Epithelial cell of proximal tubule (primary cell): ENCODE results near the gene INPPL1. TPM values are rescaled to one million over a fixed set of nuclear protein-coding genes. Genes with fewer than 3 reads are reported as not detected.

Experiments used
- DNase-seq: peaks from one replicate; pipeline ENCODE4 v3.0.0-alpha.2; 2011; ENCODE audit warnings: low read depth
- H3K4me3 ChIP-seq: 2 replicates; pipeline ENCODE4 v1.5.1; 2011; ENCODE audit warnings: low read depth, mild to moderate bottlenecking, low read length
- total RNA-seq: library from RNA; depleted of rRNA; stranded (reverse); fragments of >200 nt; gene quantifications from 2 replicates; pipeline ENCODE4 v1.2.3, GENCODE V29; 2015
- TF ChIP-seq, protein P1 (sequence below): conservative IDR thresholded peaks from 2 replicates; pipeline ENCODE4 v1.5.1; 2012; ENCODE audit warnings: low read depth, mild to moderate bottlenecking, low read length

INPPL1 gene
- total RNA-seq, 1 donor from 2014 or later: 73.2 TPM

DNA sequence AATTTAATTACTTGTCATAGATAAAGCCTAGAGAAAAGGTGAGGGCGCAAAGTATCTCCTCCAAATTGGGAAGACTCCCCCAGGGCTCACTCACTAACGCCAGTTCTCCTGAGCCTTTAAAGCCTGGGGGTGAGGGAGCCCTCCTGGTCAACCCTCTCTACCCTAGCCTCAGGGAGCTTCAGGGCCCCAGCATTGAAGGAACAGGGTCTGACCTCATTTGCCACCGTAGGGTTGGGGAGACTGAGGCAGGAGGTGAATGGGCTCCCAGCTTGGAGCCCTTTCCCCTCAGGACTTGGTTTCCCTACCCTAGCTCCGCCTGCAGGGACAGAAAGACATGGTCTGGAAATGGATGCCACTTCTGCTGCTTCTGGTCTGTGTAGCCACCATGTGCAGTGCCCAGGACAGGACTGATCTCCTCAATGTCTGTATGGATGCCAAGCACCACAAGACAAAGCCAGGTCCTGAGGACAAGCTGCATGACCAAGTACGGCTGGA, 6.3 kb upstream of the INPPL1 start:
- no peak for DNase-seq
- TF ChIP-seq, protein P1, sequence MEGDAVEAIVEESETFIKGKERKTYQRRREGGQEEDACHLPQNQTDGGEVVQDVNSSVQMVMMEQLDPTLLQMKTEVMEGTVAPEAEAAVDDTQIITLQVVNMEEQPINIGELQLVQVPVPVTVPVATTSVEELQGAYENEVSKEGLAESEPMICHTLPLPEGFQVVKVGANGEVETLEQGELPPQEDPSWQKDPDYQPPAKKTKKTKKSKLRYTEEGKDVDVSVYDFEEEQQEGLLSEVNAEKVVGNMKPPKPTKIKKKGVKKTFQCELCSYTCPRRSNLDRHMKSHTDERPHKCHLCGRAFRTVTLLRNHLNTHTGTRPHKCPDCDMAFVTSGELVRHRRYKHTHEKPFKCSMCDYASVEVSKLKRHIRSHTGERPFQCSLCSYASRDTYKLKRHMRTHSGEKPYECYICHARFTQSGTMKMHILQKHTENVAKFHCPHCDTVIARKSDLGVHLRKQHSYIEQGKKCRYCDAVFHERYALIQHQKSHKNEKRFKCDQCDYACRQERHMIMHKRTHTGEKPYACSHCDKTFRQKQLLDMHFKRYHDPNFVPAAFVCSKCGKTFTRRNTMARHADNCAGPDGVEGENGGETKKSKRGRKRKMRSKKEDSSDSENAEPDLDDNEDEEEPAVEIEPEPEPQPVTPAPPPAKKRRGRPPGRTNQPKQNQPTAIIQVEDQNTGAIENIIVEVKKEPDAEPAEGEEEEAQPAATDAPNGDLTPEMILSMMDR: no peak
- no peak overlapping the region for H3K4me3 ChIP-seq

DNA sequence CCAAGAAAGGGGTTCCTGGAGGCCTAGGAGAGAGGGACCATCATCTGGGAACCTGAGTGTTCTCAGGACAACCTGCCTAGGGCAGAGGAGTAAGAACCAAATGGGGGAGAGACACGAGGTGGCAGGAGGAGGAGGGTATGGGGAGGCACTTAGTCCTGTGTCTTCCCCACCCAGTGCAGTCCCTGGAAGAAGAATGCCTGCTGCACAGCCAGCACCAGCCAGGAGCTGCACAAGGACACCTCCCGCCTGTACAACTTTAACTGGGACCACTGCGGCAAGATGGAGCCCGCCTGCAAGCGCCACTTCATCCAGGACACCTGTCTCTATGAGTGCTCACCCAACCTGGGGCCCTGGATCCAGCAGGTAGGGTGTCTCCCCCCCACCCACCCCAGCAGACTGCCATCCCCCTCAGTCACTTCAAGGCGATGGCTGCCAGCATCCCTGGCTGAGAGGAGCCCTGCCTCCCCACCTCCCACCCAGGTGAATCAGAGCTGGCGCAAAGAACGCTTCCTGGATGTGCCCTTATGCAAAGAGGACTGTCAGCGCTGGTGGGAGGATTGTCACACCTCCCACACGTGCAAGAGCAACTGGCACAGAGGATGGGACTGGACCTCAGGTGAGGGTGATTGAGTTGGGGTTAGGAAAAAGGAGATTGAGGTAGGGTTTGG, 3.7 kb upstream of the INPPL1 start:
- TF ChIP-seq, protein P1: no peak
- no peak overlapping the region for H3K4me3 ChIP-seq
- DNase-seq: no peak

DNA sequence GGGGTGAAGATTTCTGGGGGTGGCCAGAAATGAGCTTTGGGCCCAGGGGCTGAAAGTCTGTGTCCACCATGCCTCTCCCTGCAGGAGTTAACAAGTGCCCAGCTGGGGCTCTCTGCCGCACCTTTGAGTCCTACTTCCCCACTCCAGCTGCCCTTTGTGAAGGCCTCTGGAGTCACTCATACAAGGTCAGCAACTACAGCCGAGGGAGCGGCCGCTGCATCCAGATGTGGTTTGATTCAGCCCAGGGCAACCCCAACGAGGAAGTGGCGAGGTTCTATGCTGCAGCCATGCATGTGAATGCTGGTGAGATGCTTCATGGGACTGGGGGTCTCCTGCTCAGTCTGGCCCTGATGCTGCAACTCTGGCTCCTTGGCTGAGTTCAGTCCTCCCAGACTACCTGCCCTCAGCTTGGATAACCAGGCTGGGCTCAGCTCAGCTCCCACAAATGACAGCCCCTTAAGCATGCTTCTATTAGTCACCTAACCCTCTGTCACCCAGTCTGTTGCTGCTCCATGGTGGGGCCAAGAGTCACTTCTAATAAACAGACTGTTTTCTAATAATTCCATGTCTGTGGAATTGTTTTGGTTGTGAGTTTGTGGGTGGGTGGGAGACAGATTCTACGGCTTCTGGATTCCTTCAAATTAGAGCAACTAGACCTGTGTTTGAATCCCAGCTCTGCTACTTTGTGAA, 3.0 kb upstream of the INPPL1 start:
- no peak overlapping the region for H3K4me3 ChIP-seq
- TF ChIP-seq, protein P1: no peak
- no peak for DNase-seq

DNA sequence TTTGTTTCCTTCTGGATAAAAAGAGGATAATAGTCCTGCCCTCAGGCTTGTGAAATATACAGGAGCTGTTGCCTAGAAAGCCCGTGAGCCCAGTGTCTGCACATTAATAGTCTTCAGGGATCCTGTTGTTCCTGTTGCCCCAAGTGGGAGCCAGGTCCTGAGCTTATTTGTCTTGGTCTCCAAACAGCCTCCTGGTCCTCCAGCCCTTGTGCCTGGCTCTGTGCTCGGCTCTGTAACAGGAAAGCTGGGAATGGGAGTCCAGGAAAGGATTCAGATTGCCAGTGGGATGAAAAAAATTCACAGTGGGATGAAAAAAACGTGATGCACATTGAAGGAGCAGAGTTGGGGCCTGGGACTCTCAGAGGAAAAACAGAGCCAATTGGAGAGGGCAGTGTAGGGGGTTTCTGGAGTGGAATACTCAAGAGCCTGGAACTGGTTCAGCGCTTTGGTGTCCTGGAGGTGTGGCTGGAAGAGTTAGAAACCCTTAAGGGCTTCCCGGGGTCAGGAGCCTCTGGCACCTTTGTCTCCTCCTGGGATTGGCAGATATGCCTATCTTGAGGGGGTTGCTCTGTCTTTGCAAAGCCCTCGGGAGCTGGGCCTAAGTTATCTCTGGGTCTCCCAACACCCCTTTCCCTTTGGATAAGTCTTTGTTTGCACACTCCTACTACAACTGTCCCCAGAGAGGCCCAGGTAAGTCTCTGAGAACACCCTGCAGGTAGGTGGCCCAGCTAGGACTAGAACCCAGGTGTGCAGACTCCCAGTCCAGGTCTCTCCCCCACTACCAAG, 2.3 kb upstream of the INPPL1 start:
- peak overlapping the region; percentile 91 for H3K4me3 ChIP-seq
- no peak for DNase-seq
- TF ChIP-seq, protein P1: no peak

DNA sequence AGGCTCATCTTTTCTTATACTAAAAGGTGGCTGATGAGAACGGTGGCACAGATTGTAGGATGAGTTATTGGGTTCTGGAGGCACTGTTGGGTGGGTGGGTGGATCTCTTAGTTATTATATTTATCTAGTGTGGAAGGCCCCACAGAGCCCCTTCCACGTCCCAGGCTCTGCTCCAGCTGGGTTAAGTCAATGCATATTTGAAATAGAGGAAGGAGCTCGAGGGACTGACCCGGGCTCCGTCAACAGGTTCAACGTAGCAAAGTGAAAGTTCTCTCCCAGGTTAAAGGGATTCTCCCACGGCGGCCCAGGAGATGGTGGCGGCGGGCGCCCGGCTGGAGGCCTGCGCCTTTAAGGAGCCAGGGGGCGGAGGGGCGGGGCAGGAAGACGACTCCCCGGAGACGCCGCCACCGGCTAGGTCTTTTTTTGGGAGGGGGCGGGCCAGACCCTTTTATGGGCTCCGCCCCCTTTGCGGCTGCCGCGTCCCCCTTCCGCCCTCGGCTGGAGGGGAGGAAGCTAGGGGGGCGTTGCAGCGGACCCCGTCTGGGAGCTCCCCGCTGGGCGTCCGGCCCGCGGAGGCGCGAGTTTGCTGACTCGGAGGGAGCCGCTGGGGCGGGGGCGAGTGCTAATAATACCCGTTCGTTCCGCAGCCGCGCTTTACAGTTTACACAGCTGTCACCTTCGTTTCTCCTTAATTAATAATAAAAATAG, 1.5 kb upstream of the INPPL1 start:
- DNase-seq: peak; percentile 26
- TF ChIP-seq, protein P1: peak; percentile 21
- peak overlapping the region; percentile 91 for H3K4me3 ChIP-seq

DNA sequence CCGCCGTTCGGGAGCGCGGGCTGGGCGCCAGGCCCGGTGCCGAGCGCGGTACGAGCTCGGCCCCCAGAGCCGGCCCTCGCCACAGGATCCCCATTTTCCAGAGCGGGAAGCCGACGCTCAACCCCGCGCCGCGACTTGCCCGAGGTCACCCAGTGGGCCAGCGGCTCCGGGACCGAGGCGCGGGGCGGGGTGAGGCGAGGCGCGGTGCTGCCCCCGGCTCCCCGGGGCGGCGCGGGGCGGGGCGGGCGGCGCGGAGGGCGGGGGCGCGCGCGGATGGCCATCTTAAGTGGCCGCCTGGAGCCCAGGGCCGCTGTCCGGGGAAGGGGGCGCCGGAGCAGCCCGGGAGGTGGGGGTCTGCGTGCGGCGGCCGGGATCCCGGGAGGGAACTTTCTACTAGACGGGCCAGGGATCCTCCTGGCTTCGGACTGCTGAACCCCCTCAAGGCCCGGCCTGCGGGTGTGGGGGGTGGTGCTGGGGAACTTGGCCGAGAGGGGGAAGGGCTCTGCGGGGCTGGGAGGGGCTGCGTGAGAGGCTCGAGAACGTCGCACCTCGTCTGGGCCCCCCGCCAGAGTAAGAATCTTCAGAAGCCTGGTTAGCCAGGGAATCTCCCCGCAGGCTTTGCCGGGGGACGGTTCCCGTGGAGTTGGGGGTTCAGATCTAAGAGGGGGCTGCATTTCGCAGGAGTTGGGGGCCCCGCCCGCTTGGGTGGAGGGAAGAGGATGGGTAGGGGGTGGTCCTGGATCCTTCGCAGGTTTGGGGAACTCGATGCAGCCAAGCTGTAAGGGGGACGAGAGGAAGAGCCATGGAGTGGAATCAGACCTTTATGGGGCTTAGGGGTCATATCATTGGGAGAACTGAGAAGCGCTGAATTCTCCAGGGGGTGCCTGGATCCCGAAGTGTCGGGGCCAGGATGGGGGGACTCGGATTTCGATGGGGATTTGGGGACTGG, 678 bp upstream of the INPPL1 start:
- DNase-seq: no peak
- peak overlapping the region; percentile 91 for H3K4me3 ChIP-seq
- TF ChIP-seq, protein P1: no peak
